CD4-positive, alpha-beta T cell (primary cell): Measurements from ENCODE around the gene NMD3. TPM values are rescaled to one million over a fixed set of nuclear protein-coding genes. Genes with fewer than 3 reads are reported as not detected.
"Not testable (repeated sequence)": the region's sequence is repeated elsewhere in the genome, so short reads cannot be mapped to it uniquely, and the experiment has no call there.

ENCODE experiments used
- ATAC-seq: fragments of 200-7000 bp; cut with Tn5 transposase; one replicate; pipeline ENCODE4 v1.10.0; 2022; ENCODE audit warnings: mild to moderate bottlenecking; ENCODE audit not compliant: poor library complexity
- CTCF ChIA-PET: fragments of 350-600 bp; sonication (Branson Sonifier 250); formaldehyde crosslinking; loops from one replicate; lab custom pipeline; 2021; ENCODE audit warnings: antibody characterized with exemption, inconsistent platforms; lab: Charles Lee
- POLR2A ChIA-PET: fragments of 350-600 bp; sonication (Branson Sonifier 250); formaldehyde crosslinking; loops from one replicate; lab custom pipeline; 2021; ENCODE audit warnings: antibody characterized with exemption, inconsistent platforms; lab: Charles Lee
- DNase-seq, 14 experiments: peaks; one replicate each; pipeline ENCODE4 v3.0.0-alpha.2; 2013 to 2020; ENCODE audit warnings: mixed read lengths in 2 of 14
- H3K27ac ChIP-seq, 2 donors: one replicate each; pipeline versions ENCODE4 v1.5.1 to v1.7.0; 2013; ENCODE audit warnings: low read length in 2 of 2, low read depth in 1 of 2, mild to moderate bottlenecking in 1 of 2
- H3K27me3 ChIP-seq, 2 experiments: 1 replicate in 1 of 2; 2 replicates in 1 of 2; pipeline versions ENCODE4 v1.6.1 to v1.7.0; 2013; ENCODE audit warnings: low read length in 2 of 2, control low read depth in 1 of 2, mild to moderate bottlenecking in 1 of 2, moderate library complexity in 1 of 2; ENCODE audit not compliant: insufficient read depth in 2 of 2, control insufficient read depth in 1 of 2
- H3K36me3 ChIP-seq: one replicate; pipeline ENCODE4 v1.6.1; 2013; ENCODE audit warnings: low read length, control low read depth; ENCODE audit not compliant: insufficient read depth
- H3K4me1 ChIP-seq: one replicate; pipeline ENCODE4 v1.6.1; 2013; ENCODE audit warnings: low read length, control low read depth; ENCODE audit not compliant: insufficient read depth
- H3K4me3 ChIP-seq: one replicate; pipeline ENCODE4 v1.5.1; 2013; ENCODE audit warnings: mild to moderate bottlenecking, low read length, moderate library complexity
- H3K9me3 ChIP-seq, 2 experiments: 1 replicate in 1 of 2; 2 replicates in 1 of 2; pipeline versions ENCODE4 v1.6.1 to v1.7.0; 2013; ENCODE audit warnings: low read length in 2 of 2, mild to moderate bottlenecking in 2 of 2, control low read depth in 1 of 2, moderate library complexity in 1 of 2; ENCODE audit not compliant: control insufficient read depth in 1 of 2, insufficient read depth in 1 of 2
- H3K27ac Mint-ChIP-seq: one replicate; pipeline ENCODE4 v1.8.0; 2020; ENCODE audit warnings: mixed read lengths
- H3K27me3 Mint-ChIP-seq: one replicate; pipeline ENCODE4 v1.8.0; 2021; ENCODE audit warnings: mixed read lengths
- H3K36me3 Mint-ChIP-seq: one replicate; pipeline ENCODE4 v1.8.0; 2021; ENCODE audit warnings: low read depth, mixed read lengths
- H3K4me1 Mint-ChIP-seq: one replicate; pipeline ENCODE4 v1.8.0; 2021; ENCODE audit warnings: low read depth, mixed read lengths
- H3K4me3 Mint-ChIP-seq: one replicate; pipeline ENCODE4 v1.8.0; 2020; ENCODE audit warnings: mild to moderate bottlenecking, mixed read lengths
- H3K9me3 Mint-ChIP-seq: one replicate; pipeline ENCODE4 v1.8.0; 2020; ENCODE audit warnings: mixed read lengths
- intact Hi-C, 2 experiments: fragments of 100-400 bp; cut with DNase I in 1 of 2; cut with micrococcal nuclease in 1 of 2; formaldehyde crosslinking; loops; one replicate each; pipeline versions ENCODE4 v1.15.1 to v1.9.0; 2023 to 2025; cut with DNase I, micrococcal nuclease
- total RNA-seq, 174 experiments: library from RNA in 2 of 174; stranded (reverse) in 2 of 174; gene quantifications; one replicate each; pipeline ENCODE4 v1.2.3 and lab custom pipeline; 2021 to 2026
- TF ChIP-seq, protein P1 (sequence below): fragments of 200-600 bp; IDR thresholded peaks from one replicate; pipeline ENCODE4 v1.8.0; 2022; ENCODE audit warnings: antibody characterized with exemption, mild to moderate bottlenecking

The NMD3 gene
- total RNA-seq, 2 experiments from 2014 or later, result 58.4 to 60.1 TPM

DNA sequence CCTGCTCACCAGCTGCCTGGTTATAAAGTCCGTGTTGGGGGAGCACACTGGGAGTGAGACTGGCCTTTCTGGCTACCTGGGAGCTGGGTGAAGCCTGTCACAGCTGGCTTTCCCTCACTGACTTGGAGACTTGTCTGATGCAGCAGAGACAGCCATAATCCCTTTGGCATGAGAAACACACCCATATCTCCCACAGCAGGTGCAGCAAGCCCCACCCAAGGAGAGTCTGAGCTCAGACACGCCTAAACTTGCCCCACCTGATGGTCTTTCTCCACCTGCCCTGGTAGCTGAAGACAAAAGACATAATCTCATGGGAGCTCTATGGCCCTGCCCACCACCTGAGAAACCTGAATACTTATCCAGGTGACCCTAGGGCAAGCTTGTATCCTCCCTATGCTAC, 54.8 kb downstream of the NMD3 start:
- ChIA-PET CTCF (no interaction called here), POLR2A (interaction anchor here (0.9 to 1.3 kb wide), 2 partner anchors 115 to 133 kb away, joined by 3 read pairs; no protein-coding TSS in a partner anchor)
- no peak for DNase-seq
- H3K27ac Mint-ChIP-seq, result no peak overlapping the region
- H3K27ac ChIP-seq, result no peak overlapping the region
- no peaks in the 10 kb centered on the region for H3K27me3 Mint-ChIP-seq
- peaks cover 19 to 23% of the 10 kb centered on the region in 2 experiments for H3K9me3 ChIP-seq
- H3K4me1 ChIP-seq, result no peaks in the 10 kb centered on the region
- TF ChIP-seq, protein P1, sequence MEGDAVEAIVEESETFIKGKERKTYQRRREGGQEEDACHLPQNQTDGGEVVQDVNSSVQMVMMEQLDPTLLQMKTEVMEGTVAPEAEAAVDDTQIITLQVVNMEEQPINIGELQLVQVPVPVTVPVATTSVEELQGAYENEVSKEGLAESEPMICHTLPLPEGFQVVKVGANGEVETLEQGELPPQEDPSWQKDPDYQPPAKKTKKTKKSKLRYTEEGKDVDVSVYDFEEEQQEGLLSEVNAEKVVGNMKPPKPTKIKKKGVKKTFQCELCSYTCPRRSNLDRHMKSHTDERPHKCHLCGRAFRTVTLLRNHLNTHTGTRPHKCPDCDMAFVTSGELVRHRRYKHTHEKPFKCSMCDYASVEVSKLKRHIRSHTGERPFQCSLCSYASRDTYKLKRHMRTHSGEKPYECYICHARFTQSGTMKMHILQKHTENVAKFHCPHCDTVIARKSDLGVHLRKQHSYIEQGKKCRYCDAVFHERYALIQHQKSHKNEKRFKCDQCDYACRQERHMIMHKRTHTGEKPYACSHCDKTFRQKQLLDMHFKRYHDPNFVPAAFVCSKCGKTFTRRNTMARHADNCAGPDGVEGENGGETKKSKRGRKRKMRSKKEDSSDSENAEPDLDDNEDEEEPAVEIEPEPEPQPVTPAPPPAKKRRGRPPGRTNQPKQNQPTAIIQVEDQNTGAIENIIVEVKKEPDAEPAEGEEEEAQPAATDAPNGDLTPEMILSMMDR, result no peak
- peaks cover 18% of the 10 kb centered on the region for H3K9me3 Mint-ChIP-seq
- H3K36me3 ChIP-seq, result no peaks in the 10 kb centered on the region
- H3K27me3 ChIP-seq, result no peaks in the 10 kb centered on the region
- H3K4me1 Mint-ChIP-seq, result peaks cover 10% of the 10 kb centered on the region
- H3K4me3 ChIP-seq, result no peak overlapping the region
- H3K36me3 Mint-ChIP-seq, result peaks cover 33% of the 10 kb centered on the region
- H3K4me3 Mint-ChIP-seq, result no peak overlapping the region
- intact Hi-C loops, result loop anchor here (1.0 to 10.0 kb wide), 4 partner anchors 137 to 571 kb away; no protein-coding TSS in a partner anchor
- no peak for ATAC-seq

DNA sequence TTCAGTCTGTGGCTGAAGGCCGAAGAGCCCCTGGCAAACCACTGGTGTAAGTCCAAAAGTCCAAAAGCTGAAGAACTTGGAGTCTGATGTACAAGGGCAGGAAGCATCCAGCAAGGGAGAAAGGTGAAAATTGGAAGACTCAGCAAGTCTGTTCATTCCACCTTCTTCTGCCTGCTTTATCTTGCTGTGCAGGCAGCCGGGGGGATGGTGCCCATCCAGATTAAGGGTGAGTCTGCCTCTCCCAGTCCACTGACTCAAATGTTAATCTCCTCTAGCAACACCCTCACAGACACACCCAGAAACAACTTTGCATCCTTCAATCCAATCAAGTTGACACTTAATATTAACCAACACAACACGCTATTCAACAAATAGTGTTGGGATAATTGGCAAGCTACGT, 61.3 kb downstream of the NMD3 start:
- H3K27me3 Mint-ChIP-seq, intact Hi-C loops, H3K27ac ChIP-seq, CTCF ChIA-PET, H3K36me3 ChIP-seq, DNase-seq, ATAC-seq, POLR2A ChIA-PET, H3K4me3 ChIP-seq, H3K4me3 Mint-ChIP-seq, H3K27ac Mint-ChIP-seq, H3K27me3 ChIP-seq, H3K4me1 Mint-ChIP-seq, H3K4me1 ChIP-seq: not testable (repeated sequence)
- peaks cover 18 to 19% of the 10 kb centered on the region in 2 experiments for H3K9me3 ChIP-seq
- Mint-ChIP-seq H3K9me3 (peaks cover 17% of the 10 kb centered on the region), H3K36me3 (peaks cover 20% of the 10 kb centered on the region)

DNA sequence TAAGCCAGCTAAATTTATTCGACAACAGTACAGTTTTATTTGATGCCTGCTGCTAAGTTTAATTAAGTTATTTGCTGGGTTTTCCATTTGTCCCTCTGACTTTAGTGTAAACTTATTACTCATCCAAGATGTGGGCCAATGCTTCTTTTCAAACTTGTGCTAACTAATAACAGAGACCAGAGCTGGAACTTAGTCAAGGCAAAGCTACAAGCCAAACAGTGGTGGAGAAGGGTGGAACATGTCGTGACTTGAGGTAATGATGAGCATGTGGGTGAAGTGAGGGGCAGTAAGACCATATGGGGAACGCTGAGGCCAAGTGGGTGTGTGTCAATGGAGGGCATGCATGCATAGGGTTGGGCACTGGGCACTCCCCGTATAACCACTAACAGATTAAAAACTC, 63.9 kb downstream of the NMD3 start:
- no peaks in the 10 kb centered on the region for H3K4me1 Mint-ChIP-seq
- ChIA-PET POLR2A (no interaction called here), CTCF (no interaction called here)
- no peak overlapping the region for H3K27ac Mint-ChIP-seq
- no peaks in the 10 kb centered on the region for H3K36me3 ChIP-seq
- no peaks in the 10 kb centered on the region for H3K4me1 ChIP-seq
- TF ChIP-seq, protein P1, result no peak
- intact Hi-C loops, result no loop called here
- H3K27me3 ChIP-seq, result no peaks in the 10 kb centered on the region
- H3K4me3 ChIP-seq, result no peak overlapping the region
- peaks cover 3% of the 10 kb centered on the region for H3K9me3 Mint-ChIP-seq
- no peak for ATAC-seq
- no peak overlapping the region for H3K27ac ChIP-seq
- H3K9me3 ChIP-seq, result peaks cover under 1 to 10% of the 10 kb centered on the region in 2 experiments
- H3K4me3 Mint-ChIP-seq, result no peak overlapping the region
- H3K36me3 Mint-ChIP-seq, result no peaks in the 10 kb centered on the region
- DNase-seq, result no peak
- H3K27me3 Mint-ChIP-seq, result no peaks in the 10 kb centered on the region

DNA sequence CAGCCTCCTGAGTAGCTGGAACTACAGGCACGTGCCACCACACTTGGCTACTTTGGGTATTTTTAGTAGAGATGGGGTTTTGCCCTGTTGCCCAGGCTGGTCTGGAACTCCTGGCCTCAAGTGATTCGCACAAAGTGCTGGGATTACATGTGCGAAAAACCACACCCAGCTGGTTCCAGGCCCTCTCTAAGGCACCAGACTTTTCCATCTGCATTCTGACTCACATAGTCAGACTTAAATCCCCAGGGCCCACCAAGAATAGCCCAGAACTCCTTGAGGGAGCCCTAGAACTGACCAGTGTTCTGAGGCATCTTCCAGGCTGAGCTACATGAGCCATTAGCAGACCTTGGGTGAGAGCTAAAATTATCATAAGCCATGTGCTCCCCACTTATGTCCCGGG, 68.1 kb downstream of the NMD3 start:
- Mint-ChIP-seq H3K9me3 (no peaks in the 10 kb centered on the region), H3K36me3 (no peaks in the 10 kb centered on the region), H3K4me3 (no peak overlapping the region), H3K27me3 (no peaks in the 10 kb centered on the region), H3K4me1 (no peaks in the 10 kb centered on the region), H3K27ac (no peak overlapping the region)
- no peaks in the 10 kb centered on the region for H3K36me3 ChIP-seq
- H3K4me1 ChIP-seq, result no peaks in the 10 kb centered on the region
- POLR2A ChIA-PET, result no interaction called here
- TF ChIP-seq, protein P1, result no peak
- H3K9me3 ChIP-seq, result no peaks in the 10 kb centered on the region
- ATAC-seq, result no peak
- intact Hi-C loops, result no loop called here
- CTCF ChIA-PET, result no interaction called here
- no peak overlapping the region for H3K4me3 ChIP-seq
- no peak for DNase-seq
- H3K27ac ChIP-seq, result no peak overlapping the region
- no peaks in the 10 kb centered on the region for H3K27me3 ChIP-seq
